H1 (cell line): ENCODE results near the gene MAP4K4. TPM values are rescaled to one million over a fixed set of nuclear protein-coding genes. Genes with fewer than 3 reads are reported as not detected.

Source experiments
- CBX5 ChIP-seq: fragments of 300-800, 300-1000 bp; sonication (generic); IDR thresholded peaks from 2 replicates; pipeline ENCODE4 v1.7.1; 2016; ENCODE audit warnings: antibody characterized with exemption, low read length, low read depth
- CHD2 ChIP-seq: IDR thresholded peaks from 2 replicates; pipeline ENCODE4 v1.6.1; 2012; ENCODE audit warnings: low read length, improper control_type of control experiment
- CHD7 ChIP-seq: fragments of 300-600 bp; sonication (generic); IDR thresholded peaks from 2 replicates; pipeline ENCODE4 v1.7.1; 2012; ENCODE audit warnings: low read length, moderate library complexity, mild to moderate bottlenecking, inconsistent platforms; ENCODE audit not compliant: insufficient replicate concordance
- CREB1 ChIP-seq: IDR thresholded peaks from 2 replicates; pipeline ENCODE4 v1.6.1; 2012; ENCODE audit warnings: inconsistent platforms
- GTF2F1 ChIP-seq: IDR thresholded peaks from 2 replicates; pipeline ENCODE4 v1.6.1; 2012; ENCODE audit warnings: low read depth, low read length, improper control_type of control experiment, borderline replicate concordance
- SP2 ChIP-seq: IDR thresholded peaks from 2 replicates; pipeline ENCODE4 v1.6.1; 2012; ENCODE audit warnings: mild to moderate bottlenecking, low read length, inconsistent platforms
- polyA plus RNA-seq, 7 experiments: library from polyadenylated mRNA; depleted of rRNA in 3 of 7; stranded (reverse) in 5 of 7; unstranded in 2 of 7; fragments of >200 nt in 5 of 7; fragments of 200-250 nt in 2 of 7; gene quantifications; 1 replicate in 5 of 7; 2 replicates in 1 of 7; 4 replicates in 1 of 7; pipeline versions ENCODE4 v1.2.1 to v1.2.3, GENCODE V29; 2011 to 2013; ENCODE audit warnings: missing spikeins in 2 of 7, mixed read lengths in 2 of 7
- total RNA-seq: library from RNA; stranded (reverse); fragmentation: NEBNext Ultra II Directional; extraction: Animal tissue kit (Norgen Biotek cat#: 25700); gene quantifications from 2 replicates; pipeline ENCODE4 v1.2.1, GENCODE V29; 2021

Gene MAP4K4
- total and polyA plus RNA-seq, 2 of the 8 experiments (the other 6 are each of a cell fraction or from before 2014, with no cell fraction given) = 53.2 to 138 TPM

GRCh38 chr2:101733257-101733993 lies 35.9 kb downstream of the MAP4K4 start (continued):
- no peak for TF ChIP-seq CHD7
- TF ChIP-seq CREB1 = no peak
- TF ChIP-seq SP2 = no peak
- no peak for TF ChIP-seq GTF2F1
- no peak for TF ChIP-seq CBX5
- TF ChIP-seq CHD2 = no peak
